HCT116 (cell line): ENCODE measurements around the gene SSTR3. TPM values are rescaled to one million over a fixed set of nuclear protein-coding genes. Genes with fewer than 3 reads are reported as not detected.

Source experiments
- ATAC-seq: fragments of 200-7000 bp; cut with Tn5 transposase; 2 replicates; pipeline ENCODE4 v1.9.1; 2020; ENCODE audit warnings: mild to moderate bottlenecking, moderate library complexity
- BruUV-seq: library from RNA; stranded (reverse); fragments of 400-500 nt; replicated peaks from 2 replicates; lab custom pipeline; 2021; lab: Mats Ljungman, UMichigan
- CTCF ChIA-PET: fragments of 300-600 bp; sonication (Branson Sonifier 250); formaldehyde crosslinking; loops from one replicate; lab custom pipeline; 2021; ENCODE audit warnings: antibody characterized with exemption; lab: Charles Lee
- POLR2A ChIA-PET: fragments of 300-600, 350-600 bp; sonication (Branson Sonifier 250); formaldehyde crosslinking; loops from one replicate; lab custom pipeline; 2021; ENCODE audit warnings: antibody characterized with exemption; lab: Charles Lee
- RAD21 ChIA-PET, 2 experiments: fragments of 300-600 bp; sonication (Branson Sonifier 250); formaldehyde crosslinking; loops; one replicate each; lab custom pipeline; 2023; ENCODE audit warnings: low total read pairs in 2 of 2; ENCODE audit not compliant: uncharacterized antibody in 2 of 2, unreplicated experiment in 2 of 2, low non-redundant PET in 1 of 2; lab: Charles Lee
- DNase-seq: peaks from one replicate; pipeline ENCODE4 v3.0.0-alpha.2; 2010; ENCODE audit warnings: low read depth, low spot score
- H2AFZ ChIP-seq: fragments of 200-600 bp; shearing (Covaris generic), sonication (generic); 2 replicates; pipeline ENCODE4 v1.6.1; 2017; ENCODE audit warnings: low read depth, mixed run types, mixed read lengths, antibody characterized with exemption, low read length; ENCODE audit not compliant: poor library complexity, severe bottlenecking
- H3K27ac ChIP-seq: 2 replicates; pipeline ENCODE4 v1.5.1; 2012; ENCODE audit warnings: low read depth, low read length
- H3K27me3 ChIP-seq: fragments of 200-600 bp; sonication (generic); 2 replicates; pipeline ENCODE4 v1.6.1; 2016; ENCODE audit warnings: mixed run types, low read length, mixed read lengths; ENCODE audit not compliant: insufficient read depth
- H3K36me3 ChIP-seq, 2 experiments: fragments of 200-500 bp in 1 of 2; fragments of 200-600 bp in 1 of 2; sonication (Bioruptor generic) in 1 of 2; sonication (generic) in 1 of 2; 2 replicates each; pipeline versions ENCODE4 v1.5.1 to v1.6.1; 2014 to 2016; ENCODE audit warnings: low read length in 2 of 2, inconsistent platforms in 1 of 2, mixed read lengths in 1 of 2, mixed run types in 1 of 2; ENCODE audit not compliant: insufficient read depth in 2 of 2, control insufficient read depth in 1 of 2
- H3K4me1 ChIP-seq, 2 experiments: fragments of 200-600 bp in 1 of 2; sonication (generic) in 1 of 2; 2 replicates each; pipeline versions ENCODE4 v1.5.1 to v1.6.1; 2012 to 2017; ENCODE audit warnings: low read length in 2 of 2, inconsistent platforms in 1 of 2, mild to moderate bottlenecking in 1 of 2, mixed read lengths in 1 of 2, mixed run types in 1 of 2, moderate library complexity in 1 of 2; ENCODE audit not compliant: insufficient read depth in 2 of 2, control insufficient read depth in 1 of 2
- H3K4me2 ChIP-seq: fragments of 200-600 bp; sonication (generic); 2 replicates; pipeline ENCODE4 v1.6.1; 2017; ENCODE audit warnings: mixed run types, low read length, mixed read lengths
- H3K4me3 ChIP-seq, 2 experiments: fragments of 200-600 bp in 1 of 2; sonication (generic) in 1 of 2; replicated peaks in 1 of 2; 2 replicates each; pipeline ENCODE4 v1.5.1; 2011 to 2016; ENCODE audit warnings: low read length in 2 of 2, control low read depth in 1 of 2, low read depth in 1 of 2, mild to moderate bottlenecking in 1 of 2, mixed read lengths in 1 of 2, mixed run types in 1 of 2
- H3K79me2 ChIP-seq: fragments of 200-600 bp; sonication (generic); 2 replicates; pipeline ENCODE4 v1.6.1; 2017; ENCODE audit warnings: mild to moderate bottlenecking, mixed run types, low read length, moderate library complexity, mixed read lengths; ENCODE audit not compliant: insufficient read depth
- H3K9ac ChIP-seq: fragments of 200-600 bp; sonication (generic); 2 replicates; pipeline ENCODE4 v1.6.1; 2016; ENCODE audit warnings: low read length, mixed read lengths
- H3K9me2 ChIP-seq: fragments of 200-600 bp; sonication (generic), shearing (Covaris generic); 2 replicates; pipeline ENCODE4 v1.6.1; 2017; ENCODE audit warnings: mixed run types, mild to moderate bottlenecking, moderate library complexity; ENCODE audit not compliant: insufficient read depth
- H3K9me3 ChIP-seq, 2 experiments: fragments of 200-500 bp in 1 of 2; fragments of 200-600 bp in 1 of 2; sonication (Bioruptor generic) in 1 of 2; sonication (generic) in 1 of 2; 2 replicates each; pipeline ENCODE4 v1.6.1; 2014 to 2017; ENCODE audit warnings: low read length in 2 of 2, mixed read lengths in 2 of 2, inconsistent platforms in 1 of 2, low read depth in 1 of 2, mild to moderate bottlenecking in 1 of 2, mixed run types in 1 of 2, moderate library complexity in 1 of 2; ENCODE audit not compliant: control insufficient read depth in 1 of 2, insufficient read depth in 1 of 2
- H4K20me1 ChIP-seq: fragments of 200-600 bp; sonication (generic), shearing (Covaris generic); 2 replicates; pipeline ENCODE4 v1.6.1; 2017; ENCODE audit warnings: mixed run types, mild to moderate bottlenecking, moderate library complexity; ENCODE audit not compliant: insufficient read depth
- CEBPB ChIP-seq: IDR thresholded peaks from 2 replicates; pipeline ENCODE4 v1.6.1; 2012; ENCODE audit warnings: low read depth
- EGR1 ChIP-seq: IDR thresholded peaks from 2 replicates; pipeline ENCODE4 v1.6.1; 2012; ENCODE audit warnings: low read depth
- ELF1 ChIP-seq: IDR thresholded peaks from 2 replicates; pipeline ENCODE4 v1.6.1; 2012; ENCODE audit warnings: low read depth, borderline replicate concordance
- EZH2 ChIP-seq: fragments of 200-600 bp; sonication (generic); IDR thresholded peaks from 2 replicates; pipeline ENCODE4 v1.6.1; 2017; ENCODE audit warnings: antibody characterized with exemption, mixed run types
- EZH2phosphoT487 ChIP-seq: fragments of 200-600 bp; IDR thresholded peaks from 2 replicates; pipeline ENCODE4 v1.6.1; 2018; ENCODE audit warnings: antibody characterized with exemption, borderline replicate concordance
- POLR2A ChIP-seq: IDR thresholded peaks from 2 replicates; pipeline ENCODE4 v1.7.0; 2011; ENCODE audit warnings: borderline replicate concordance; ENCODE audit not compliant: insufficient read depth, insufficient read length; ENCODE audit errors: extremely low read depth
- POLR2AphosphoS5 ChIP-seq: IDR thresholded peaks from 2 replicates; pipeline ENCODE4 v1.6.1; 2011; ENCODE audit warnings: mild to moderate bottlenecking, low read depth, low read length, moderate library complexity
- RAD21 ChIP-seq: IDR thresholded peaks from 2 replicates; pipeline ENCODE4 v1.6.1; 2012; ENCODE audit warnings: low read depth, mild to moderate bottlenecking
- SIN3A ChIP-seq: IDR thresholded peaks from 2 replicates; pipeline ENCODE4 v1.6.1; 2012; ENCODE audit warnings: low read depth
- SRF ChIP-seq: IDR thresholded peaks from 2 replicates; pipeline ENCODE4 v1.6.1; 2012; ENCODE audit warnings: low read depth
- YY1 ChIP-seq: IDR thresholded peaks from 2 replicates; pipeline ENCODE4 v1.6.1; 2011; ENCODE audit warnings: low read length, low read depth, moderate library complexity, mild to moderate bottlenecking; ENCODE audit not compliant: insufficient replicate concordance; ENCODE audit errors: extremely low read depth
- ZBTB33 ChIP-seq: IDR thresholded peaks from 2 replicates; pipeline ENCODE4 v1.6.1; 2011; ENCODE audit warnings: mild to moderate bottlenecking, low read length, moderate library complexity; ENCODE audit not compliant: insufficient replicate concordance; ENCODE audit errors: extremely low read depth
- ZNF274 ChIP-seq: fragments of 200-500 bp; sonication (Bioruptor generic); IDR thresholded peaks from 2 replicates; pipeline ENCODE4 v1.6.1; 2014; ENCODE audit warnings: mild to moderate bottlenecking, low read depth, low read length, inconsistent platforms
- intact Hi-C: fragments of 100-400 bp; cut with micrococcal nuclease; formaldehyde crosslinking; loops from 2 replicates; pipeline ENCODE4 v1.10.0; 2022
- total RNA-seq: library from RNA; stranded (reverse); gene quantifications from one replicate; pipeline ENCODE4 v1.2.1, GENCODE V29; 2021; ENCODE audit not compliant: unreplicated experiment
- TF ChIP-seq, protein P1 (sequence below): IDR thresholded peaks from 2 replicates; pipeline ENCODE4 v1.6.1; 2012
- TF ChIP-seq, protein P2 (sequence below), 3 experiments: fragments of 200-600 bp in 1 of 3; sonication (generic) in 1 of 3; IDR thresholded peaks in 2 of 3; conservative IDR thresholded peaks in 1 of 3; 2 replicates each; pipeline ENCODE4 v1.5.1; 2012 to 2017; ENCODE audit warnings: low read depth in 2 of 3, low read length in 2 of 3, antibody characterized with exemption in 1 of 3, borderline replicate concordance in 1 of 3, control low read depth in 1 of 3, mild to moderate bottlenecking in 1 of 3, mixed read lengths in 1 of 3, mixed run types in 1 of 3, moderate library complexity in 1 of 3; ENCODE audit not compliant: insufficient read depth in 1 of 3
- TF ChIP-seq, protein P3 (sequence below): IDR thresholded peaks from 2 replicates; pipeline ENCODE4 v1.6.1; 2012; ENCODE audit warnings: low read depth
- TF ChIP-seq, protein P4 (sequence below): IDR thresholded peaks from 2 replicates; pipeline ENCODE4 v1.6.1; 2012

The SSTR3 gene
- total RNA-seq, 1 experiment from 2014 or later, result not detected

DNA sequence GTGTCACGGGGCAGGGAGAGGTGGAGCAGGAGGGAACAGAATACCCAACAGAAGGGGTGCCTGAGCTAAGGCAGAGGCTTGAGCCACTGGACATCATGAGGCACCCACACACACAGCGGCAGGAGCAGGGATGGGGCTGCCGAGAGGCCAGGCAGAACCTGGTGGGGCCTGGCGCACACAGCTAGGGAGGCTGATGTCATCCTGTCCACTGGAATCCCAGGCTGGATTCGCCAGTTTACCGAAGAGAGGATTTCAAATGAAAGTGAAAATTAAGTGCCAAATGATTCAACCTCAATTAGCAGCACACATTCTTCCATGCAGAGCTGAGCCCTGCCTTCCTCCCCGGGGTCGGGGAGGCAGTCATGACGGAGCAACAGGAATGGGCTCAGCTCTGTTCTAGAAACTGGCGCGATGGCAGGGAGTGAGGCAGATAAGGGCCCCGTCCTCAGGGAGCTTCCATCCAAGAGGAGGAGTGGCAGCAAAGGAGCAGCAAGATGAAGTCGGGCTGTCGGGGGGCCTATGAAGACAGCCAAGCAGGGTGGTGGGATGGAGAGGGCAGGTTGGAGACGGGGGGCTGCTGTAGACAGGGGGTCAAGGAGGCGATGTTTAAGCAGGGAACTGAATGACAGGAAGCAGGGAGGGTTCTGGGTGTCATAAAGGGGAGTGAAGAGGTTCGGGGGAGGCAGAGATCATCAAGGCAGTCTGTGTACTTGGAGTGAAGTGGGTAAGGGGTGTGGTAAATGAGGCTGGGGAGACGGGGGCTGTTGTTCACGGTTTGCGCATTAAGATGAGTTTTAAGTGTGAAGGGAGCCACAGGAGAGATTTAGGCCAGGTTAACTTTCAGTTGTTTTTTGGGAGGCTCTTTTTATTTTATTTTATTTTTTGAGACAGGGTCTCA is 25.3 kb upstream of the SSTR3 start:
- H4K20me1 ChIP-seq, result no peaks in the 10 kb centered on the region
- H2AFZ ChIP-seq, result no peak overlapping the region
- H3K27me3 ChIP-seq, result no peaks in the 10 kb centered on the region
- H3K9me2 ChIP-seq, result no peaks in the 10 kb centered on the region
- no TSS peak for BruUV-seq
- TF ChIP-seq ELF1, result no peak
- TF ChIP-seq POLR2A, result no peak
- no peak for TF ChIP-seq YY1
- TF ChIP-seq RAD21, result no peak
- no peak for TF ChIP-seq CEBPB
- TF ChIP-seq, protein P1, sequence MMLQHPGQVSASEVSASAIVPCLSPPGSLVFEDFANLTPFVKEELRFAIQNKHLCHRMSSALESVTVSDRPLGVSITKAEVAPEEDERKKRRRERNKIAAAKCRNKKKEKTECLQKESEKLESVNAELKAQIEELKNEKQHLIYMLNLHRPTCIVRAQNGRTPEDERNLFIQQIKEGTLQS, result no peak
- no peak for TF ChIP-seq EZH2phosphoT487
- no peak for TF ChIP-seq EZH2
- TF ChIP-seq EGR1, result no peak
- TF ChIP-seq, protein P2, sequence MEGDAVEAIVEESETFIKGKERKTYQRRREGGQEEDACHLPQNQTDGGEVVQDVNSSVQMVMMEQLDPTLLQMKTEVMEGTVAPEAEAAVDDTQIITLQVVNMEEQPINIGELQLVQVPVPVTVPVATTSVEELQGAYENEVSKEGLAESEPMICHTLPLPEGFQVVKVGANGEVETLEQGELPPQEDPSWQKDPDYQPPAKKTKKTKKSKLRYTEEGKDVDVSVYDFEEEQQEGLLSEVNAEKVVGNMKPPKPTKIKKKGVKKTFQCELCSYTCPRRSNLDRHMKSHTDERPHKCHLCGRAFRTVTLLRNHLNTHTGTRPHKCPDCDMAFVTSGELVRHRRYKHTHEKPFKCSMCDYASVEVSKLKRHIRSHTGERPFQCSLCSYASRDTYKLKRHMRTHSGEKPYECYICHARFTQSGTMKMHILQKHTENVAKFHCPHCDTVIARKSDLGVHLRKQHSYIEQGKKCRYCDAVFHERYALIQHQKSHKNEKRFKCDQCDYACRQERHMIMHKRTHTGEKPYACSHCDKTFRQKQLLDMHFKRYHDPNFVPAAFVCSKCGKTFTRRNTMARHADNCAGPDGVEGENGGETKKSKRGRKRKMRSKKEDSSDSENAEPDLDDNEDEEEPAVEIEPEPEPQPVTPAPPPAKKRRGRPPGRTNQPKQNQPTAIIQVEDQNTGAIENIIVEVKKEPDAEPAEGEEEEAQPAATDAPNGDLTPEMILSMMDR (IDR thresholded peaks at IDR 0.05 in 2 of 3, conservative IDR thresholded peaks at IDR 0.05 in 1 of 3; ENCODE audit: borderline replicate concordance in 1 of 3, insufficient read depth in 1 of 3, low read depth in 2 of 3, low read length in 2 of 3), result no peak
- TF ChIP-seq ZNF274, result no peak
- no peak for TF ChIP-seq ZBTB33
- TF ChIP-seq, protein P3, sequence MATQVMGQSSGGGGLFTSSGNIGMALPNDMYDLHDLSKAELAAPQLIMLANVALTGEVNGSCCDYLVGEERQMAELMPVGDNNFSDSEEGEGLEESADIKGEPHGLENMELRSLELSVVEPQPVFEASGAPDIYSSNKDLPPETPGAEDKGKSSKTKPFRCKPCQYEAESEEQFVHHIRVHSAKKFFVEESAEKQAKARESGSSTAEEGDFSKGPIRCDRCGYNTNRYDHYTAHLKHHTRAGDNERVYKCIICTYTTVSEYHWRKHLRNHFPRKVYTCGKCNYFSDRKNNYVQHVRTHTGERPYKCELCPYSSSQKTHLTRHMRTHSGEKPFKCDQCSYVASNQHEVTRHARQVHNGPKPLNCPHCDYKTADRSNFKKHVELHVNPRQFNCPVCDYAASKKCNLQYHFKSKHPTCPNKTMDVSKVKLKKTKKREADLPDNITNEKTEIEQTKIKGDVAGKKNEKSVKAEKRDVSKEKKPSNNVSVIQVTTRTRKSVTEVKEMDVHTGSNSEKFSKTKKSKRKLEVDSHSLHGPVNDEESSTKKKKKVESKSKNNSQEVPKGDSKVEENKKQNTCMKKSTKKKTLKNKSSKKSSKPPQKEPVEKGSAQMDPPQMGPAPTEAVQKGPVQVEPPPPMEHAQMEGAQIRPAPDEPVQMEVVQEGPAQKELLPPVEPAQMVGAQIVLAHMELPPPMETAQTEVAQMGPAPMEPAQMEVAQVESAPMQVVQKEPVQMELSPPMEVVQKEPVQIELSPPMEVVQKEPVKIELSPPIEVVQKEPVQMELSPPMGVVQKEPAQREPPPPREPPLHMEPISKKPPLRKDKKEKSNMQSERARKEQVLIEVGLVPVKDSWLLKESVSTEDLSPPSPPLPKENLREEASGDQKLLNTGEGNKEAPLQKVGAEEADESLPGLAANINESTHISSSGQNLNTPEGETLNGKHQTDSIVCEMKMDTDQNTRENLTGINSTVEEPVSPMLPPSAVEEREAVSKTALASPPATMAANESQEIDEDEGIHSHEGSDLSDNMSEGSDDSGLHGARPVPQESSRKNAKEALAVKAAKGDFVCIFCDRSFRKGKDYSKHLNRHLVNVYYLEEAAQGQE, result no peak
- TF ChIP-seq SRF, result no peak
- no peak for TF ChIP-seq POLR2AphosphoS5
- TF ChIP-seq, protein P4, sequence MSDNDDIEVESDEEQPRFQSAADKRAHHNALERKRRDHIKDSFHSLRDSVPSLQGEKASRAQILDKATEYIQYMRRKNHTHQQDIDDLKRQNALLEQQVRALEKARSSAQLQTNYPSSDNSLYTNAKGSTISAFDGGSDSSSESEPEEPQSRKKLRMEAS, result no peak
- TF ChIP-seq SIN3A, result no peak
- no peaks in the 10 kb centered on the region for H3K36me3 ChIP-seq
- no peaks in the 10 kb centered on the region for H3K9me3 ChIP-seq
- DNase-seq, result no peak
- CTCF ChIA-PET, result no interaction called here
- no peak overlapping the region for H3K4me2 ChIP-seq
- no peak overlapping the region for H3K27ac ChIP-seq
- no peak overlapping the region for H3K9ac ChIP-seq
- peaks cover 2 to 13% of the 10 kb centered on the region in 2 experiments for H3K4me1 ChIP-seq
- intact Hi-C loops, result no loop called here
- no peaks in the 10 kb centered on the region; the same call in 1 of the 2 replicates for H3K79me2 ChIP-seq
- no peak overlapping the region for H3K4me3 ChIP-seq
- no peak for ATAC-seq
- POLR2A ChIA-PET, result no interaction called here
- RAD21 ChIA-PET, result no interaction called here
